ENCODE data around the gene TSPO2.

GRCh38 chr6:41042226-41043055 is at the start of gene TSPO2:
- TF ChIP-seq, protein P1, sequence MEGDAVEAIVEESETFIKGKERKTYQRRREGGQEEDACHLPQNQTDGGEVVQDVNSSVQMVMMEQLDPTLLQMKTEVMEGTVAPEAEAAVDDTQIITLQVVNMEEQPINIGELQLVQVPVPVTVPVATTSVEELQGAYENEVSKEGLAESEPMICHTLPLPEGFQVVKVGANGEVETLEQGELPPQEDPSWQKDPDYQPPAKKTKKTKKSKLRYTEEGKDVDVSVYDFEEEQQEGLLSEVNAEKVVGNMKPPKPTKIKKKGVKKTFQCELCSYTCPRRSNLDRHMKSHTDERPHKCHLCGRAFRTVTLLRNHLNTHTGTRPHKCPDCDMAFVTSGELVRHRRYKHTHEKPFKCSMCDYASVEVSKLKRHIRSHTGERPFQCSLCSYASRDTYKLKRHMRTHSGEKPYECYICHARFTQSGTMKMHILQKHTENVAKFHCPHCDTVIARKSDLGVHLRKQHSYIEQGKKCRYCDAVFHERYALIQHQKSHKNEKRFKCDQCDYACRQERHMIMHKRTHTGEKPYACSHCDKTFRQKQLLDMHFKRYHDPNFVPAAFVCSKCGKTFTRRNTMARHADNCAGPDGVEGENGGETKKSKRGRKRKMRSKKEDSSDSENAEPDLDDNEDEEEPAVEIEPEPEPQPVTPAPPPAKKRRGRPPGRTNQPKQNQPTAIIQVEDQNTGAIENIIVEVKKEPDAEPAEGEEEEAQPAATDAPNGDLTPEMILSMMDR (conservative IDR thresholded peaks at IDR 0.05 in 1 of 2, IDR thresholded peaks at IDR 0.05 in 1 of 2; ENCODE audit: low read depth in 1 of 2, low read length in 2 of 2): no peak
- TF ChIP-seq EZH2 (IDR thresholded peaks at IDR 0.05; ENCODE audit: low read length, missing control alignments): no peak
